Small intestine (tissue), 7 donors: ENCODE results near the gene XYLT1. TPM values are rescaled to one million over a fixed set of nuclear protein-coding genes. Genes with fewer than 3 reads are reported as not detected.

Experiments
- DNase-seq, 2 donors: peaks; one replicate each; pipeline versions ENCODE4 v3.0.0 to v3.0.0-alpha.2; 2013
- FAIRE-seq: peaks from 2 replicates; lab custom pipeline; 2012; peaks lifted over from hg19 to GRCh38; lab: Jason Lieb, UNC
- H3K27ac ChIP-seq, 3 donors: one replicate each; pipeline ENCODE4 v1.5.1; 2013; ENCODE audit warnings: low read length in 2 of 3, mild to moderate bottlenecking in 2 of 3, control low read depth in 1 of 3, inconsistent platforms in 1 of 3, low read depth in 1 of 3, moderate library complexity in 1 of 3
- H3K27me3 ChIP-seq, 3 donors: one replicate each; pipeline ENCODE4 v1.6.1; 2013; ENCODE audit warnings: low read length in 3 of 3, inconsistent platforms in 1 of 3; ENCODE audit not compliant: control insufficient read depth in 3 of 3, insufficient read depth in 3 of 3
- H3K36me3 ChIP-seq, 3 donors: one replicate each; pipeline ENCODE4 v1.6.1; 2013; ENCODE audit warnings: low read length in 3 of 3, inconsistent platforms in 1 of 3, low read depth in 1 of 3, mild to moderate bottlenecking in 1 of 3, moderate library complexity in 1 of 3; ENCODE audit not compliant: control insufficient read depth in 3 of 3, insufficient read depth in 2 of 3
- H3K4me1 ChIP-seq, 3 donors: one replicate each; pipeline ENCODE4 v1.6.1; 2013; ENCODE audit warnings: low read length in 2 of 3, inconsistent platforms in 1 of 3, low read depth in 1 of 3, mild to moderate bottlenecking in 1 of 3, moderate library complexity in 1 of 3; ENCODE audit not compliant: control insufficient read depth in 3 of 3, insufficient read depth in 2 of 3
- H3K4me3 ChIP-seq, 3 donors: one replicate each; pipeline ENCODE4 v1.5.1; 2013; ENCODE audit warnings: low read length in 3 of 3, control low read depth in 1 of 3, inconsistent platforms in 1 of 3, low read depth in 1 of 3, mild to moderate bottlenecking in 1 of 3, moderate library complexity in 1 of 3
- H3K9me3 ChIP-seq, 2 donors: one replicate each; pipeline ENCODE4 v1.6.1; 2013; ENCODE audit warnings: low read depth in 1 of 2, low read length in 1 of 2; ENCODE audit not compliant: control insufficient read depth in 2 of 2, insufficient read depth in 1 of 2
- WGBS, 3 donors: extraction: QIAGEN DNeasy Blood & Tissue Kit; methylation state at CpG; one replicate each; pipeline ENCODE4 v1.1.7; 2013; 5-methylcytosine and 5-hydroxymethylcytosine counted together
- polyA plus RNA-seq, 4 donors: library from polyadenylated mRNA; stranded (reverse) in 3 of 4; unstranded in 1 of 4; fragments of 200-250 nt in 3 of 4; fragments of 120-200 nt in 1 of 4; gene quantifications; one replicate each; pipeline versions ENCODE4 v1.2.1 to v1.2.3, GENCODE V29; 2013
- donor health status: healthy with polysubstance abuse.
- donor health status: control.
- donor health status: control.
- donor health status: Bipolar disorder and iron deficiency.
- donor health status: healthy.

XYLT1 gene
- polyA plus RNA-seq, 4 donors, result 1.9 to 11.2 (median 4.1) TPM

DNA sequence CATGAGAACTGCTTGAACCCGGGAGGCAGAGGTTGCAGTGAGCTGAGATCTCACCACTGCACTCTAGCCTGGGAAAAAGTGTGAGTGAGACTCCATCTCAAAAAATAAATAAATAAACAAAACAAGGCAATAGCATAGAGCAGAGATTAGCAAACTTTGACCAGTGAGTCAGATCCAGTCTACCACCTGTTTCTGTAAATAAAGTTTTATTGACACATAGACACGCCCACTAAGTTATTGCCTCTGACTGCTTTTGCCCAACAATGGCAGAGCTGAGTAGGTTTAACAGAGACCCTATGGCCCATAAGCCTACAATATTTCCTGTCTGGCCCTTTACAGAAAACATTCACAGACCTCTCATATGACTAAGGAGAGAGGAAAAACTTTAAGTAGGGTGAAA is 44.3 kb downstream of the XYLT1 start:
- DNase-seq (peak; percentile 34 to 82), FAIRE-seq (no peak)
- no peaks in the 10 kb centered on the region for H3K27me3 ChIP-seq
- H3K36me3 ChIP-seq, result peaks cover 0 to 2% (median 0%) of the 10 kb centered on the region in 3 donors
- H3K4me3 ChIP-seq, result no peak overlapping the region
- no peak overlapping the region for H3K27ac ChIP-seq
- 64 to 86% (median 76%) methylated on average over 2 of the region's 2 CpGs for WGBS, 3 donors
- peaks cover 0 to 2% of the 10 kb centered on the region in 2 donors for H3K9me3 ChIP-seq
- no peaks in the 10 kb centered on the region for H3K4me1 ChIP-seq

DNA sequence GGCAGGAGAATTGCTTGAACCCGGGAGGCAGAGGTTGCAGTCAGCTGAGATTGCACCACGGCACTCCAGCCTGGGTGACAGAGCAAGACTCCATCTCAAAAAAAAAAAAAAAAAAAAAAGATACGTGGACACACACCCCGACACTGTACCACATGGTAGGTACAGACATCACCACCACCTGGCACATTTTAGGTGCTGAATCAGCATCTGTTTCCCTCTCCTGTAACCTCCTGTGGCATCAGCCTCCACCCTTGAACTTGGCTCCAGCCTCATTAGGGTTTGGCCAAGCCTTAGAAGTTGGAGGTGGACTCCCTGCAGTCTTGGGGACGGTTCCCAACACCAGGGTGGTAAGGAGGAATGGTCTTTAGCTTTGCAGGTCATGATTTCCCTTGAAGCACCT is 46.0 kb downstream of the XYLT1 start:
- H3K27ac ChIP-seq, result no peak overlapping the region
- H3K4me3 ChIP-seq, result no peak overlapping the region
- 94 to 95% (median 94%) methylated on average over 4 to 5 of the region's 5 CpGs for WGBS, 3 donors
- peaks cover 0 to 2% (median 0%) of the 10 kb centered on the region in 3 donors for H3K36me3 ChIP-seq
- DNase-seq (no peak), FAIRE-seq (no peak)
- H3K9me3 ChIP-seq, result peaks cover 0 to 2% of the 10 kb centered on the region in 2 donors
- no peaks in the 10 kb centered on the region for H3K27me3 ChIP-seq
- H3K4me1 ChIP-seq, result no peaks in the 10 kb centered on the region

DNA sequence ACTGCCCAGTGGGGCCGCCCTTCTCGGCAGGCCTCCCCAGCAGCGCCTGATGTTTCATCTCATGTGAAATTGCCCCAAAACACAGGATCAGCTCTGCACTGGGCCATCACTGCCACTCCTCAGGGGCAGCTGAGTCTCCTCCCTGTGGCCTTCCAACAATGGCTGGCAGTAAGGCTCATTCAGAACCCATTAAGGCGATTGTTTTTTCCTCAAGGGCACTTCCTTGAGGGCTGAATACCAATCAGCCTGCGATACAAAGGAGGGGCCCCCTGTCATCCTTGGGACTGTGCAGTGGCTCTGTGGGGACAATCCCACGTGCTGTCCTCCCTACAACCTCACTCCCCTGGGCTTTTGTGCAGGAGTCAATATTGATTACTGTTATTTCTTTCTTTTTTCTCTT is 47.5 kb downstream of the XYLT1 start:
- Histone ChIP-seq H3K27me3 (no peaks in the 10 kb centered on the region), H3K4me3 (no peak overlapping the region), H3K9me3 (peaks cover 0 to 2% of the 10 kb centered on the region in 2 donors), H3K27ac (no peak overlapping the region), H3K4me1 (no peaks in the 10 kb centered on the region), H3K36me3 (no peaks in the 10 kb centered on the region)
- WGBS, 3 donors, result 62 to 78% (median 75%) methylated on average over 6 of the region's 6 CpGs
- FAIRE-seq (no peak), DNase-seq (peak in 1 of 2 donors; percentile 14)

- Histone ChIP-seq H3K36me3 (peaks cover 0 to 2% (median 0%) of the 10 kb centered on the region in 3 donors), H3K4me1 (no peaks in the 10 kb centered on the region), H3K4me3 (no peak overlapping the region), H3K27me3 (no peaks in the 10 kb centered on the region), H3K9me3 (no peaks in the 10 kb centered on the region), H3K27ac (no peak overlapping the region)
- no peak for FAIRE-seq
- WGBS, 3 donors, result 81 to 90% (median 88%) methylated on average over 4 of the region's 4 CpGs
- DNase-seq, result no peak
These were observed 49.9 kb downstream of the XYLT1 start for GRCh38 chr16:17420816-17421215.

DNA sequence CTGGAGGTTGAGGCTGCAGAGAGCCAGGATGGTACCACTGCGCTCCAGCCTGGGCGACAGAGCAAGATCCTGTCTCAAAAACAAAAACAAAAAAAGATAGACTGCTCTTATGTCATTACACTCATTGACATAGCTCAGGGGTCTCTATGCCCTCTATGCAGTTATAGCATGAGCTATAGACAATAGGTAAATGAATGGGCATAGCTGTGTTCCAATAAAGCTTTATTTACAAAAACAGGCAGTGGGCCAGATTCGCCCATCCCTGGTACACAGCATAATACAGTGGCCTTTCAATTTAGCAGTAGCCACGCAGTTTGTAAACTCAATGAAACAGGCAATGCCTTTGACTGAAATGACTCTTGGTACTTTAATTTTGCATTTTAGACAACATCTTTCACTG is 51.5 kb downstream of the XYLT1 start:
- Histone ChIP-seq H3K4me3 (no peak overlapping the region), H3K9me3 (no peaks in the 10 kb centered on the region), H3K4me1 (no peaks in the 10 kb centered on the region), H3K36me3 (peaks cover 0 to 4% (median 0%) of the 10 kb centered on the region in 3 donors), H3K27me3 (no peaks in the 10 kb centered on the region), H3K27ac (no peak overlapping the region)
- 97 to 98% (median 97%) methylated on average over 4 of the region's 4 CpGs for WGBS, 3 donors
- DNase-seq, result no peak
- FAIRE-seq, result no peak

- Histone ChIP-seq H3K9me3 (no peaks in the 10 kb centered on the region), H3K36me3 (peaks cover 0 to 4% (median 0%) of the 10 kb centered on the region in 3 donors), H3K4me1 (no peaks in the 10 kb centered on the region), H3K27ac (no peak overlapping the region), H3K4me3 (no peak overlapping the region), H3K27me3 (no peaks in the 10 kb centered on the region)
- FAIRE-seq (no peak), DNase-seq (no peak)
- 72 to 88% (median 86%) methylated on average over 2 of the region's 2 CpGs for WGBS, 3 donors
These were observed 53.0 kb downstream of the XYLT1 start for GRCh38 chr16:17417740-17418139.

DNA sequence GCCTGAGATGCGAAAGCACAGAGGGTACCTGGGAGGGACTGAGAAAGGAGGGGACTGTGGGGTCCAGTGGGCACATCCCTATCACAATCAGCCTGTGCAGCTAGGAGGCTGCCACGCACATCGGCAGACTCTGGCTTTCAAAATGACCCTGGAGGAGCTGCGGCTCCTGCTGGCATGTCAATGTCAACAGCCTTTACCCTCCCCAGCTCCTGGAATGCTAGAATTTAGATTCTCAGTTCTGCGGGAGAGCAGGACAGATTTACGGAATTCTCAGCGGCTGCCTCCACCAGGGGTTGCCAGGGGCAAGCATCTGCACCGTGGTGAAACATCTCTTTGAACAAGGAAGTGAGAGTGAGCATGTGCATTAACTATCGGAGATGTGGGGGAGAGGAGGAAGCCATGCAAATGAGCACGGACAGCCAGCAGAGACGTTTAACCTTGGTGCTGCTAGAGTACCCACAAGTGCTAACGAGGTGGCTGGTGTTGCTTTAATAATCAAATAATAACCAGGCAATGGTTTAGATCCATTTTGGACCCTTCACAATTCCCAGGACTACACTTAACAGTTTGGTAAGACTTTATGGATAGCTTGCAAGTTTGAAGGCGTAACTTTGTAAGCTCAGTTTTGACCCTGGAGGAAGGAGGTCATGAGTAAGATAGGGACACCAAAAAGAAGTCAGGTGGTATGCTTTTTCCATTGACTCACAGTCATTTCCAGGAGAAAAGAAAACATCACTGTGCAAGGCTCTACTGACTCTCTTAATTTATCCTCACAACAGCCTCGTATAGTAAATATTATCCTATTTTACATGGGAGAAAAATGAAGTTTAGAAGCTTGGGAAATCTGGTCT is 54.1 kb downstream of the XYLT1 start:
- H3K9me3 ChIP-seq, result no peaks in the 10 kb centered on the region
- peak; percentile 39 to 41 for DNase-seq
- no peak for FAIRE-seq
- 34 to 73% (median 56%) methylated on average over 14 of the region's 14 CpGs for WGBS, 3 donors
- peaks cover 0 to 7% (median 0%) of the 10 kb centered on the region in 3 donors for H3K36me3 ChIP-seq
- no peak overlapping the region for H3K4me3 ChIP-seq
- no peaks in the 10 kb centered on the region for H3K4me1 ChIP-seq
- no peaks in the 10 kb centered on the region for H3K27me3 ChIP-seq
- peak overlapping the region; percentile 1 to 76 (median 42) for H3K27ac ChIP-seq

DNA sequence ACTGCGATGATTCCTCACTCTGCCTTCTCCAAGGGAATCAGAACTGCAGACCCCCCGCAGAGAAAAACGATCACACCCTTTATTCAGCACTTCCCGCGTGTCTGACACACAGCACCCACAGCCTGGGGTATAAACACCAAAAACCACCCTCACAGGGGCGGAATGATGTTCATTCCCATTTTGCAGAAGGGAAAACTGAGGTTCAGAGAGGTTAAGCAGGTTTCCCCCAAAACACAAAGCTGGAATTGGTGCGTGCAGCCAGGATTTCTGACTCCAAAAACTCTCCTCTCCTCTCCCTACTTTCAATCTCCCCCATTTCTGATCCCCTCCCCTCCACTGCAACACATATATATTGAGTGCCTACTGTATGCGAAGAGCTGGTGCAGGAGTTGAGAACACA is 55.8 kb downstream of the XYLT1 start:
- Histone ChIP-seq H3K4me3 (no peak overlapping the region), H3K27me3 (no peaks in the 10 kb centered on the region), H3K9me3 (no peaks in the 10 kb centered on the region), H3K27ac (no peak overlapping the region), H3K36me3 (peaks cover 0 to 7% (median 0%) of the 10 kb centered on the region in 3 donors), H3K4me1 (no peaks in the 10 kb centered on the region)
- DNase-seq, result no peak
- no peak for FAIRE-seq
- 95 to 97% (median 95%) methylated on average over 8 of the region's 8 CpGs for WGBS, 3 donors
